ENCODE measurements around the gene RESP18. TPM values are rescaled to one million over a fixed set of nuclear protein-coding genes. Genes with fewer than 3 reads are reported as not detected.
A peak's percentile ranks its signal among the peaks of the same experiment; 100 is the strongest.

RESP18 gene
- total and polyA plus RNA-seq, 2 of the 4 experiments (the other 2 are of a cell fraction), result not detected

DNA sequence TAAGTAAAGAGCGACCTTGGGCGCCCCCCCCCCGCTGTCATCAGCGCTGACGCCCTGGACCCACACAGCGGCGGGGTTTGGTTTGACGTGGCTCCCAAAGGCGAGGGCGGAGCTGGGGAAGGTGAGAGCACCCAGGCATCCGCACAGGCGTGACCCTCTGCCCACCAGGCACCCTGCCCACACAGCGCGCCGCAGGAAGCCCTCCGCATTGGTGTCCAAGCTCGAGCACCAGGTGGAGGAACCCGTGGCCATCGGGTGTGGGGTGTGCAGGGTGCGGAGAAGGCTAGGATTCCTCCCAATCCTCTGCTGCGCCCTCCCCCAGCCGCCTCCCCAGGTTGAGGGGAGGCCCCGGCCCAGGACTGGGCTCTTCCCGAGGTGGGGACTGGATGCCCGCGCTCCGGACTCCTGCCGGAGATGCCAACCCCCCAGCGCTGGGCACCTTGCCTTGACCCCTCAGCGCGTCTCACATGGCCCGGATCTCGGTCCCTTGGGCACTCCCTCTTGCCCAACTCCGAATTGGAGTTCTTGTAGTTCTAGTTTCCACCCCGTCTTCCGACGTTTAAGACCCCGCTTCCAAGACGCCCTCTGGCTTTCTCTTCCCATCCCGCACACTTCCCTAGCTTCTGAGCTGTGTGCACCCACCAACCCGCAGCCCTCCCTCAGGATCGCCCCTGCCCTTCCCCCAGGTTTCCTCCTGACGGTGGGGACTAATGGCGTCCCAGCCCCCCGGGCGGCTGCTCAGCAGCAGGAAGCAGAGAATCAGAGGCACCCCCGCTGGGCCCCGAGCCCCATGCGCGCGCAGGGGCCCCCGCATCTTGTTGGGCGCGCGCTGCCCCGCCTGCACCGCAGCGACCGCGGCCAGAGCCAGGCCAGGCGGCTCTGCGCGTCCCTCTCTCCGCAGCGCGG, 25.9 kb upstream of the RESP18 start:
- peaks cover 4% of the 10 kb centered on the region; the same call in 1 of the 2 replicates for H4K20me1 ChIP-seq (ENCODE audit: insufficient read depth, low read length)

More for the DNA sequence above, 25.9 kb upstream of the RESP18 start:
- no peak overlapping the region; the same call in 1 of the 2 replicates for H3K23ac ChIP-seq (ENCODE audit: low read depth, low read length)
- no peak overlapping the region for H3K56ac ChIP-seq (ENCODE audit: extremely low read depth, insufficient read depth, low read length)
- TF ChIP-seq CHD1 (IDR thresholded peaks at IDR 0.05; ENCODE audit: low read depth, low read length) (no peak), RAD21 (IDR thresholded peaks at IDR 0.05; ENCODE audit: low read length) (no peak)
- TF ChIP-seq, protein P1, sequence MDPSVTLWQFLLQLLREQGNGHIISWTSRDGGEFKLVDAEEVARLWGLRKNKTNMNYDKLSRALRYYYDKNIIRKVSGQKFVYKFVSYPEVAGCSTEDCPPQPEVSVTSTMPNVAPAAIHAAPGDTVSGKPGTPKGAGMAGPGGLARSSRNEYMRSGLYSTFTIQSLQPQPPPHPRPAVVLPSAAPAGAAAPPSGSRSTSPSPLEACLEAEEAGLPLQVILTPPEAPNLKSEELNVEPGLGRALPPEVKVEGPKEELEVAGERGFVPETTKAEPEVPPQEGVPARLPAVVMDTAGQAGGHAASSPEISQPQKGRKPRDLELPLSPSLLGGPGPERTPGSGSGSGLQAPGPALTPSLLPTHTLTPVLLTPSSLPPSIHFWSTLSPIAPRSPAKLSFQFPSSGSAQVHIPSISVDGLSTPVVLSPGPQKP (IDR thresholded peaks at IDR 0.05; ENCODE audit: borderline replicate concordance, low read depth, low read length), result no peak
- no peak overlapping the region for H3K4ac ChIP-seq (ENCODE audit: low read depth, low read length)
- no peak overlapping the region for H2BK15ac ChIP-seq (ENCODE audit: low read depth, low read length)
- no peak overlapping the region for H2BK20ac ChIP-seq (ENCODE audit: low read depth, low read length)
- H3K4me1 ChIP-seq (ENCODE audit: control insufficient read depth, insufficient read depth, low read length), result peaks cover 6% of the 10 kb centered on the region
- H2BK5ac ChIP-seq (ENCODE audit: low read depth, low read length, poor library complexity, severe bottlenecking), result no peak overlapping the region
- DNase-seq (no peak), ATAC-seq (ENCODE audit: low read depth) (no peak)
- intact Hi-C loops (cut with micrococcal nuclease), result no loop called here
- ChIA-PET POLR2A (ENCODE audit: unreplicated experiment) (no interaction called here), CTCF (no interaction called here)
- dilution Hi-C loops (cut with HindIII; ENCODE audit: low sequenced_read_pairs, unreplicated experiment), result no loop called here
- no peak overlapping the region for H3K27ac ChIP-seq (ENCODE audit: insufficient read depth, low read length)
- H2AK5ac ChIP-seq (ENCODE audit: low read depth, low read length), result no peak overlapping the region
- no peak overlapping the region for H3K9ac ChIP-seq (ENCODE audit: low read depth, low read length)
- peak overlapping the region; percentile 84 for H2AK9ac ChIP-seq (replicated peaks; ENCODE audit: low read depth, low read length, poor library complexity)
- no peak overlapping the region for H4K8ac ChIP-seq (ENCODE audit: low read depth in 2 of 2, low read length in 2 of 2)
- H3K14ac ChIP-seq (replicated peaks; ENCODE audit: low read depth, low read length), result no peak overlapping the region
- no peak overlapping the region for H2BK120ac ChIP-seq (ENCODE audit: low read depth, low read length)
- H3K9me3 ChIP-seq (ENCODE audit: control insufficient read depth, insufficient read depth, low read length), result no peaks in the 10 kb centered on the region
- H4K5ac ChIP-seq (ENCODE audit: low read depth, low read length), result no peak overlapping the region
- H3K79me1 ChIP-seq (ENCODE audit: low read depth in 1 of 2, low read length in 2 of 2), result no peaks in the 10 kb centered on the region
- peaks cover 54% of the 10 kb centered on the region for H3K27me3 ChIP-seq (ENCODE audit: control insufficient read depth, insufficient read depth, low read length)
- no TSS peak for BruUV-seq (replicated peaks)
- H3K18ac ChIP-seq (ENCODE audit: low read depth, low read length), result no peak overlapping the region
- H3K36me3 ChIP-seq (ENCODE audit: control insufficient read depth, insufficient read depth, low read length), result no peaks in the 10 kb centered on the region
- H3K4me3 ChIP-seq (ENCODE audit: insufficient read depth, low read depth, low read length), result peak overlapping the region; percentile 18; the same call in 1 of the 2 replicates
- WGBS, 2 experiments (ENCODE audit: extremely low coverage in 2 of 2, insufficient read length in 1 of 2), result 9% methylated on average over 14 of the region's 66 CpGs; no CpG with 5 or more reads in 1 of the 2 experiments
- H2AFZ ChIP-seq (replicated peaks; ENCODE audit: low read length, poor library complexity), result peak overlapping the region; percentile 58
- peak overlapping the region; percentile 72 for H3K4me2 ChIP-seq (ENCODE audit: low read depth, low read length)
- in situ Hi-C loops (cut with MboI; ENCODE audit: low sequenced_read_pairs), result no loop called here
- peaks cover 4% of the 10 kb centered on the region for H3K9me1 ChIP-seq (ENCODE audit: insufficient read depth, low read length)
- no peak overlapping the region for H4K91ac ChIP-seq (ENCODE audit: insufficient read depth, low read depth, low read length)

All from IMR-90 (cell line).